Smooth muscle cell (in vitro differentiated cells): ENCODE data around the gene DPH1. TPM values are rescaled to one million over a fixed set of nuclear protein-coding genes. Genes with fewer than 3 reads are reported as not detected.
A peak's percentile ranks its signal among the peaks of the same experiment; 100 is the strongest.

Source experiments
- DNase-seq: peaks from one replicate; lab custom pipeline; 2025; ENCODE audit not compliant: unreplicated experiment; lab: John Stamatoyannopoulos, UW
- H2AFZ ChIP-seq: fragments of 200-600 bp; sonication (generic); 2 replicates; pipeline ENCODE4 v1.6.0; 2016; ENCODE audit warnings: antibody characterized with exemption, low read depth, mild to moderate bottlenecking
- H3F3A ChIP-seq: fragments of 200-600 bp; sonication (generic); 2 replicates; pipeline ENCODE4 v1.6.0; 2017; ENCODE audit warnings: antibody characterized with exemption, low read depth
- H3K27ac ChIP-seq: fragments of 200-600 bp; sonication (generic); 2 replicates; pipeline ENCODE4 v1.5.1; 2016; ENCODE audit warnings: low read depth, mild to moderate bottlenecking
- H3K27me3 ChIP-seq: fragments of 200-600 bp; sonication (generic); 2 replicates; pipeline ENCODE4 v1.6.1; 2016; ENCODE audit warnings: low read depth, mild to moderate bottlenecking
- H3K36me3 ChIP-seq: fragments of 200-600 bp; sonication (generic); 2 replicates; pipeline ENCODE4 v1.5.1; 2016; ENCODE audit warnings: low read depth
- H3K4me1 ChIP-seq: fragments of 200-600 bp; sonication (generic); 2 replicates; pipeline ENCODE4 v1.5.1; 2016; ENCODE audit warnings: low read depth
- H3K4me2 ChIP-seq: fragments of 200-600 bp; sonication (generic); 2 replicates; pipeline ENCODE4 v1.6.0; 2016; ENCODE audit warnings: mild to moderate bottlenecking
- H3K4me3 ChIP-seq: fragments of 200-600 bp; sonication (generic); 2 replicates; pipeline ENCODE4 v1.5.1; 2016; ENCODE audit warnings: mild to moderate bottlenecking
- H3K79me2 ChIP-seq: fragments of 200-600 bp; sonication (generic); 2 replicates; pipeline ENCODE4 v1.6.0; 2016; ENCODE audit warnings: low read depth, mild to moderate bottlenecking
- H3K9ac ChIP-seq: fragments of 200-600 bp; sonication (generic); 2 replicates; pipeline ENCODE4 v1.6.0; 2016; ENCODE audit warnings: low read depth
- H3K9me3 ChIP-seq: fragments of 200-600 bp; sonication (generic); replicated peaks from 2 replicates; pipeline ENCODE4 v1.5.1; 2016; ENCODE audit warnings: low read depth
- H4K20me1 ChIP-seq: fragments of 200-600 bp; sonication (generic); 2 replicates; pipeline ENCODE4 v1.6.0; 2016; ENCODE audit warnings: low read depth
- WGBS: methylation state at CpG from one replicate; pipeline ENCODE4 v1.1.7; 2016; ENCODE audit warnings: low lambda C conversion rate; 5-methylcytosine and 5-hydroxymethylcytosine counted together
- polyA plus RNA-seq: library from polyadenylated mRNA; unstranded; fragments of >200 nt; fragmentation: Nextera tagmentation; extraction: Ambion mirVana; gene quantifications from 2 replicates; pipeline ENCODE4 v1.2.1, GENCODE V29; 2016
- total RNA-seq: library from RNA; depleted of rRNA; stranded (reverse); fragments of >200 nt; gene quantifications from 2 replicates; pipeline ENCODE4 v1.2.3, GENCODE V29; 2014
- TF ChIP-seq, protein P1 (sequence below): fragments of 200-600 bp; sonication (generic); IDR thresholded peaks from 2 replicates; pipeline ENCODE4 v1.5.1; 2017; ENCODE audit warnings: borderline replicate concordance, mild to moderate bottlenecking, antibody characterized with exemption; ENCODE audit not compliant: insufficient read depth, poor library complexity, severe bottlenecking

DPH1 gene
- total and polyA plus RNA-seq, 2 experiments from 2014 or later = 15.9 to 33.6 TPM

DNA sequence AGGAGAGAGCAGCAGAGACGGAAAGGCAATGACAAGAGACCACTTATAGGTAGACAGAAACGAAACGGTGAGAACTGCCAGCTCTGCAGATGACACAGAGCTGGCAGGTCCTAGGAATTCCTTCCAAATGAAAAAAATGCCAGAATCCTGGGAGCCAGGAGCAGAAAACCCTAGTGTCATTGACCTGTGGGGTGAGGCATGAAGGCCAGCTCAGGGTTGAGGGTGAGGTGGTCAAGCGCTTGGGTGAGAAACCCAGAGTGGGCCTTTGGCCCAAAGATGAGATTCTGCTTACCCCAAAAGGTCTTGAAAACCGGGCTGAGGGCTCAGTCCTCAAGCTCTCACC is 34.2 kb downstream of the DPH1 start:
- Histone ChIP-seq H3K27ac (peak overlapping the region; percentile 62), H3K4me1 (peaks cover 20% of the 10 kb centered on the region), H3K4me3 (no peak overlapping the region), H3K27me3 (peaks cover 5% of the 10 kb centered on the region), H3K79me2 (no peaks in the 10 kb centered on the region), H2AFZ (no peak overlapping the region), H3F3A (peaks cover 27% of the 10 kb centered on the region), H3K9ac (no peak overlapping the region), H3K9me3 (no peaks in the 10 kb centered on the region), H4K20me1 (no peaks in the 10 kb centered on the region), H3K36me3 (no peaks in the 10 kb centered on the region), H3K4me2 (no peak overlapping the region)
- TF ChIP-seq, protein P1, sequence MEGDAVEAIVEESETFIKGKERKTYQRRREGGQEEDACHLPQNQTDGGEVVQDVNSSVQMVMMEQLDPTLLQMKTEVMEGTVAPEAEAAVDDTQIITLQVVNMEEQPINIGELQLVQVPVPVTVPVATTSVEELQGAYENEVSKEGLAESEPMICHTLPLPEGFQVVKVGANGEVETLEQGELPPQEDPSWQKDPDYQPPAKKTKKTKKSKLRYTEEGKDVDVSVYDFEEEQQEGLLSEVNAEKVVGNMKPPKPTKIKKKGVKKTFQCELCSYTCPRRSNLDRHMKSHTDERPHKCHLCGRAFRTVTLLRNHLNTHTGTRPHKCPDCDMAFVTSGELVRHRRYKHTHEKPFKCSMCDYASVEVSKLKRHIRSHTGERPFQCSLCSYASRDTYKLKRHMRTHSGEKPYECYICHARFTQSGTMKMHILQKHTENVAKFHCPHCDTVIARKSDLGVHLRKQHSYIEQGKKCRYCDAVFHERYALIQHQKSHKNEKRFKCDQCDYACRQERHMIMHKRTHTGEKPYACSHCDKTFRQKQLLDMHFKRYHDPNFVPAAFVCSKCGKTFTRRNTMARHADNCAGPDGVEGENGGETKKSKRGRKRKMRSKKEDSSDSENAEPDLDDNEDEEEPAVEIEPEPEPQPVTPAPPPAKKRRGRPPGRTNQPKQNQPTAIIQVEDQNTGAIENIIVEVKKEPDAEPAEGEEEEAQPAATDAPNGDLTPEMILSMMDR = no peak
- no peak for DNase-seq
- 81% methylated on average over 5 of the region's 5 CpGs for WGBS

DNA sequence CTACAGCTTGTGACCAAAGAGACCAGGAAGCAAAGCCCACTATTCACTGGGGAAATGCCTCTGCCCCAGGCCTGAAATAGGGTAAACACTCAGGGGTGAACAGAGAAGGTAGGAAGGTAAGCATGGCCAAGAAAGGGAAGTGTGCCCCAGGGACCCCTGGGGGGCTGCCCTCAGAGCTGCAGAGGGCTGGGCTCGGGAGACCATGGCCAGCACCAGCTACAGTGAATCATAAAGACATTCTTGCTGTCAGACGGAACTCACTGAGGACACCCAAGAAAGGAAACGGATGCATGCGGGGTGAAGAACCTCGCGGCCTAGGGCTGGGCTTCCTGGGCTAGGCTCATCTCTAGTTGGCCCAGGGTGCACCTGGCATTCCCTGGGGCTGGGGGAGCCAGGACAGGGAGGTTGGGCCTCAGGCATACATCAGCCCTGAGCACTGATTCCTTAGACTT is 34.6 kb downstream of the DPH1 start:
- Histone ChIP-seq H3K27me3 (peaks cover under 1% of the 10 kb centered on the region), H3F3A (peaks cover 27% of the 10 kb centered on the region), H3K36me3 (no peaks in the 10 kb centered on the region), H3K9me3 (no peaks in the 10 kb centered on the region), H3K4me3 (no peak overlapping the region), H3K79me2 (no peaks in the 10 kb centered on the region), H2AFZ (no peak overlapping the region), H3K4me1 (peaks cover 20% of the 10 kb centered on the region), H3K9ac (no peak overlapping the region), H3K27ac (peak overlapping the region; percentile 62), H4K20me1 (no peaks in the 10 kb centered on the region), H3K4me2 (no peak overlapping the region)
- WGBS = 77% methylated on average over 6 of the region's 6 CpGs
- TF ChIP-seq, protein P1 = no peak
- no peak for DNase-seq

DNA sequence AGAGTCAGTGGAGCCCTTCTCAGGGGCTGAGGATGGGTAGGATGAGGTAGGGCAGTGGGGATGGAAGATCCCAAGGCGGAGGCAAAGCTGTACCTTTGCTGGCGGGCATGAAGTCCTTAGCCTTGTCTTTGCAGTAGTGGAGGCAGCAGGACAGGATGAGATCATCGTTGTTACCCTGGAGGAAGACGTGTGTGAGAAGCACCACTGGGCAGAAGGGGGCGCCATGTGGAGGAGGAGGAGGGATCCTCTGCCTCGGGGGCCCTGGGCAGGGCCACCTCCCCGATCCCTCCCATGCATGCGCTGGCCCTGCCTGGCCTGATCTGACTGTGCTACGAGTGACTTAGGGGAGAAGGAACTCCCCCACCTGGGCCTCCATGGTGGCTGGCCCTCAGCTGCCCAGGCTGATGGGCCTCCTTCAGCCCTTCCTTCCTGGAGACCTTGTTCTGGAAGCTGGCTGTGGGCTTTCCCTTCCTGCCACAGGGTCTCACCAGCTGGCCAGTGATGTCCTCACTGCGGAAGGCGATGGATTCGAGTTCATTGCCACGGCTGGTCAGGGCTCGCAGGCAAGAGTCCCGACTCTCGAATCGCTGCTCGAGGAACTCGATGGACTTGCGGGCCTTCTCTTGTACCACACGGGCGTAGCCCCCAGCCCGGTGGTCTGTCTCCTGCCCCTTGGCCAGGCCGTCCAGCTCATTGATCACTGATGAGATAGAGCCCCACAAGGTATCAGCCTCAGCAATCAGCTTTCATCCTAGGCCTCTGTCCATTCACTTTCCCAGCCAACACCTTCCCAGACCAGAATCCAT is 35.2 kb downstream of the DPH1 start:
- H3K4me3 ChIP-seq = no peak overlapping the region
- H2AFZ ChIP-seq = no peak overlapping the region
- peaks cover 20% of the 10 kb centered on the region for H3K4me1 ChIP-seq
- H3K27me3 ChIP-seq = no peaks in the 10 kb centered on the region
- no peak for DNase-seq
- H3K79me2 ChIP-seq = no peaks in the 10 kb centered on the region
- 89% methylated on average over 24 of the region's 24 CpGs for WGBS
- peak overlapping the region; percentile 65 for H3K9ac ChIP-seq
- H3K36me3 ChIP-seq = no peaks in the 10 kb centered on the region
- H3F3A ChIP-seq = peaks cover 27% of the 10 kb centered on the region
- H3K4me2 ChIP-seq = no peak overlapping the region
- no peaks in the 10 kb centered on the region for H4K20me1 ChIP-seq
- peak overlapping the region; percentile 94 for H3K27ac ChIP-seq
- no peaks in the 10 kb centered on the region for H3K9me3 ChIP-seq
- TF ChIP-seq, protein P1 = peak; percentile 27

DNA sequence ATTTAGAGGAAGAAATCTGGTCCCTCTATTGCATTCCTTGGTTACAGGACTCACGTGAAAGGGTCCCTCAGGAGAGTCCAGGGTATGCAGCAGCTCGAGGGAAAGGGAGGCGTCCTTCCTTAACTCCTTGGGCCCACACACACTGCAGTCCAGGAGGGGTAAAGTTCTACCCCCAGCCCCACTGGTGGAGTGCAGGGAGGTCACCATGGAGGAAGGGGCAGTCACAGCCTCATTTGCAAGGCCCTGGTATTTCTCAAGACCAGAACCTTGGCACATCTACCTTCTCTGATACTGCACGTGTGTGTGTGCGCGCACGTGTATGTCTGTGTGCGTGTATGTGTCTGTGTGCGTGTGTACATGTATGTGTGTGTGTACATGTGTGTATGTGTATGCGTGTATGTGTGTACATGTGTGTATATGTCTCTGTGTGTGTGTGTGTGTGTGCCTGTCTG is 36.0 kb downstream of the DPH1 start:
- WGBS = 95% methylated on average over 10 of the region's 10 CpGs
- H3K9me3 ChIP-seq = no peaks in the 10 kb centered on the region
- H3K36me3 ChIP-seq = no peaks in the 10 kb centered on the region
- TF ChIP-seq, protein P1 = no peak
- H3K9ac ChIP-seq = peak overlapping the region; percentile 65
- H3K4me1 ChIP-seq = peaks cover 20% of the 10 kb centered on the region
- no peaks in the 10 kb centered on the region for H4K20me1 ChIP-seq
- DNase-seq = no peak
- H3F3A ChIP-seq = peaks cover 27% of the 10 kb centered on the region
- H3K4me3 ChIP-seq = no peak overlapping the region
- H3K27ac ChIP-seq = peak overlapping the region; percentile 94
- no peaks in the 10 kb centered on the region for H3K27me3 ChIP-seq
- H3K79me2 ChIP-seq = no peaks in the 10 kb centered on the region
- no peak overlapping the region for H2AFZ ChIP-seq
- H3K4me2 ChIP-seq = no peak overlapping the region
